Stimulated activated CD4-positive, alpha-beta T cell treated with anti-CD3 and anti-CD28 coated beads, TNF-alpha, amount 100 ng/mL, for 1 hour (primary cell): ENCODE data around the gene ARHGAP40.
A peak's percentile ranks its signal among the peaks of the same experiment; 100 is the strongest.

Experiments
- DNase-seq, 3 donors: peaks; one replicate each; pipeline ENCODE4 v3.0.0-alpha.2; 2020; ENCODE audit warnings: low read depth in 3 of 3, low spot score in 1 of 3

Gene ARHGAP40

DNA sequence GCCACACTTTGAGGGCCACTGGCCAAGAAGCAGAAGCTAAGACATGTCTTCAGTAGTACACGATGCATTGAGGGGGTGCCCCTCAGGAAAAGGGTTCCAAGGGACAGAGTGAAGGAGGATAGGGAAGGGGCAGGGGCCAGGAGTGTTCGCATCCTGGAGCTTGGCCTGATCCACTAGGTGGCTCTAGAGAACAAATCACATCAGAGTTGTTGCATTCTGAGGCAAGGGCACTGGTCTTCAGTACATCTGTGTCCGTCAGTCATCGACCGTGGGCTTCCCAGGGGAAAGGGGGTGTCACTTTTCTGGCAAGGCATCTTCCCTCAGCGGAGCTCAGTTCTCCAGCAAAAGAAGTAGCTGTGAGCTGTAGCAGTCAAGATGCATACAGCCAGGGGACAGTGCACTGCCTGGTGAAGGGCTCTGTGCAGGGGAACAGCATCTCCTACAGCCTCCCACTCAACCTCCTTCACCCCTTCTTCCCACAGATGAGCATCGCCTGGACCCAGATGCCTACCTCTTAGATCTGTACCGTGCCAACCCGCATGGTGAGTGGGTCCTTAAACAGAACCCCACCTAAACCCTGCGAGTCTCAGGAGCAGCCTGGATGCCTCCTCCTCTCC is 47.8 kb downstream of the ARHGAP40 start:
- no peak for DNase-seq

DNA sequence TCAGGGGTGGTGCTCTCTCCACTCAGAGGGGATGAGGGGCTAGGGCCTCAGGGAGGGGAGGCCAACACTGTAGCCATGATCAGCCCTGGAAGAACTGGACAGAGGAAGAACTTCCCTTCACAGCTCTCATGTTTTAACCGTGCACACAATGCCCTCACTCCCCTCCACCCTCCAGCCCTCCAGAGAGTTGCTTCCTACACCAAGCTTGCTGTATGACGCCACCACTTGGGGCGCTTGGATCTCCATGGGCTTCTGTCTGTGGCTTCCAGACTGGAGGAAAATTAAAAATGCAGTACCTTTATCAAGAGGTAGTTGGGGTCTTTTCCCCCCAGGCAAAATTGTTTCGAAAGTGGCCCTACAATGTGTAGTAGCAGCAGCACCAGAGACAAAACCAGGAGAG is 48.4 kb downstream of the ARHGAP40 start:
- no peak for DNase-seq

DNA sequence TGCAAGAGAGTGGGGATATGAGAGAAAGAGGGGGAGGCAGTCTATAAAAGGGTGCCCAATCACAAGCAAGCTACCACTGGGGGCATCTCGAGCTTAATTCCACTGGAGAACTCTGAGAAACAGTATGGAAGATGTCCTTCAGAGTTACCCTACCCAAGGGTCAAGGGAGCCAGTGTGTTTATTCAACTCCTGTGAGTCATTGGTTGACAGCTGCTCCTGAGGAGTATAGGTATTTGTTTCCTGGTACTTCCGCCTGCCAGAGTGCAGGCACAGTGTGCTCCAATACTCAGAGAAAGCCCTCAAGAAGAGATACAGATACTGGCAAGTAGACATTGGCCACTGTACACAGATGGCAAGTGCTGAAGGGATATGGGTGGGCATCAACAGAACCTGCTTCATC is 49.5 kb downstream of the ARHGAP40 start:
- DNase-seq: no peak

DNA sequence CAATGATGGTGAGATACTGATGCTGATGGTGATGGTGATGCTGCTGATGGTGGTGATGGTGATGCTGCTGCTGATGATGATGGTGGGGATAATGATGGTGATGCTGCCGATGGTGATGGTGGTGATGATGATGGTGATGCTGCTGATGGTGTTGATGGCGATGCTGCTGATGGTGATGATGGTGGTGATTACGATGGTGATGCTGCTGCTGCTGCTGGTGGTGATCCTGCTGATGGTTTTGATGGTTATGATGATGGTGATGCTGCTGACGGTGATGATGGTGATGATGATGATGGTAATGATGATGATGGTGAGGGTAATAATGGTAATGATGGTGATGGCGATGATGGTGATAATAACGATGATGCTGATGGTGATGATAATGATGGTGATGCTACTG is 50.0 kb downstream of the ARHGAP40 start:
- no peak for DNase-seq

DNA sequence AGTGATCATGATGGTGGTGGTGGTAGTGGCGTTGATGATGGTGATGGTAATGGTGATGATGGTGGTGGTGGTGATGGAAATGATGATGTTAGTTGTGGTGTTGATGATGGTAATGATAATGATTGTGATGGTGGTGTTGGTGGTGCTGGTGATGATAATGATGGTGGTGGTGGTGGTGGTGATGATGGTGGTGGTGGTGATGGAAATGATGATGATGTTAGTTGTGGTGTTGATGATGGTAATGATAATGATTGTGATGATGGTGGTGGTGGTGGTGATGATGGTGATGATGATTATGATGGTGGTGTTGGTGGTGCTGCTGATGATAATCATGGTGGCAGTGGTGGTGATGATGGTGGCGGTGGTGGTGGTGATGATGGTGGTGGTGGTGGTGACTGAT is 51.4 kb downstream of the ARHGAP40 start:
- DNase-seq: no peak

DNA sequence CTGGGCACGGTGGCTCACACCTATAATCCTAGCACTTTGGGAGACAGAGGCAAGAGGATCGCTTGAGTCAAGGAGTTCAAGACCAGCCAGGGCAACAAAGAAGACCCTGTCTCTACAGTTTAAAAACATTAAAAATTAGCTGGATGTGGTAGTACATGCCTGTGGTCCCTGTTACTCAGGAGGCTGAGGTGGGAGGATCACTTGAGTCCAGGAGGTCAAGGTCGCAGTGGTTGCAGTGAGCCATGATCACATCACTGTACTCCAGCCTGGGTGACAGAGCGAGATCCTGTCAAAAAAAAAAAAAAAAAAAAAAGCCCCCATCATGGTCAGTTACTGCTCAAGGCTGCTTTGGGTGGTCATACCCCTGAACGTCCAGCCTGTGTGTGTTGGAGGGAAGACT is 55.8 kb downstream of the ARHGAP40 start:
- DNase-seq: no peak

DNA sequence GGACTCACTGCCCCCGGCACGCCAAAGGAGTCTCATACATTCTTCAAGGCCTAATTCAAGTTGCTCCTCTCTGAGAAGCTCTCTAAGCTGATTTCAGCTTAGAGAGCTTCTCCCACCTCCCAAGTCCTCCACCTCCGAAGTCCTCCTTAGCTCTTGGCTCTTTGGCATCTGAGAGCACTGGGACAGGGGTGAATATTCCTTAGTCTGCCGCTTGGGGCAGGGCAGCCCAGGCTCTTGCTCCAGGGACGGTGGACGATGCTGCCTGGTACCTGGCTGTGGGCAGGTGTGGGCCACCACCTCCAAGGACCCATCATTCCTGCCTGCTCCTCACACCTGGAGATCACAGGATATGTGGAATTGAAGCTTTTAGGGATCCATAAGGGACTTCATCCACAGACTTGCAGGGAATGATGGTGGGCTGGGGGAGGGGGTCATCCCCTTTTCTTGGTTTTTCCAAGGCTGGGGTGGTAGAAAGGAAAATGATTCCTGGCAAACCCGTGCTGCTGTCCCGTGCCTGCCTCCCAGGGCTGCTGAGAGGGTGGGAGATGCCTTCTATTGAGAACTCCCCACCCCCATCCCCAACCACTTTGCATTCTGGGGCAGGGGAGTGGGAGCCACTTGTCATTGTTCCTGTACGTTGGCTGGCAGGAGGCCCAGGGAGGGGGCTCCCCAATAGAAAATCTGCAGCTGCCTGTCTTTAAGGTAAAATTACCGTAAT is 57.4 kb downstream of the ARHGAP40 start:
- peak in 1 of 3 donors; percentile 13 for DNase-seq

DNA sequence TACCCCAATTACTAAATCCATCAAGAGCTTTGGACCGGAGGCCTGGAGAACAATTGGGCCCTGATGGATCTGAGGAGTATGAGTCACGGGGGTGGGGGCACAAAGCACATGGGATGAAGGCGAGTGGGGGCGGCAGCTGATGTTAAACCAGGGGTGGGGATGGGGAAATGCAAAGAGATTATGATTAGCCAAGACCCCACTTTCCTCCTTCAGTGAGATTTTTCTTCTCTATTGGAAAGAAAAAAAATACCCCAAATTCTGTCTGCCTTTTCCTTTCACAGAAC is 57.9 kb downstream of the ARHGAP40 start:
- DNase-seq: no peak

DNA sequence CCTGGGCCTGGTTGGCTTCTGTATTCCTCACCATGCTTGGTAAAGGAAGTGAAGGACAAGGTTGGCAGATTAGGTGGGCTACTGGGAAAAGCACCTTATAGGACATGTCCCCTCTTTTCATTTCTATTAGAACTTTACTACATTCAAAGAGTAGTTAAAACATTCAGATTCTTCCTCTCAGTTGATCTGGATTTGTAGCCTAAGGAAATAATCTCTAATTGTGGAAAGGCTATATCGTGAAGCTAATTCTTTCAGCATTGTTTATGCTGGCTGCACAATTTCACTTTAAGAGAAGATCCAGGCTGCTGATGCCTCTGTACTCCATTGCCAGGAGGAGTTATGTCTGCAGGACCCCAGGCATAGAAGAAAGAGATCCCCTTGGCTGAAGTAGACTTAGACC is 58.8 kb downstream of the ARHGAP40 start:
- DNase-seq: no peak

DNA sequence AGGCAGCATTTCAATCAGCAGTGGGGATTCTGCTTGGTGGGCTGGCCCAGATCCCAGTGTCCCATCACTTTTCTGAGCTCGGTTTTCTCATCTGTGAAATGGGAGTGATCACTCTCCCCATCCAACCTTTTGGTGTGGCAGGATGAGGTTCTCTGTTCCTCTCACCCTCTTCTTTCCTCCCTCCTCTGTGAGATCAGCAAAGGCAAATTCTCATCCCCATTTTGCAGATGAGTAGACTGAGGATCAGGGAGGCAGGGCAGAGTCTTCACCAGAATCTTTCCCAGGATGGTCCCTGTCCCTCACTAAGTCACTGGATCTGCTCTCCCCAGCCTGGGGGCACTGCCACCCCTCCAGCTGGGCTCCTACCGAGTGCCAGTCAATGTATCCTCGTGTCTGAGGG is 62.1 kb downstream of the ARHGAP40 start:
- no peak for DNase-seq

DNA sequence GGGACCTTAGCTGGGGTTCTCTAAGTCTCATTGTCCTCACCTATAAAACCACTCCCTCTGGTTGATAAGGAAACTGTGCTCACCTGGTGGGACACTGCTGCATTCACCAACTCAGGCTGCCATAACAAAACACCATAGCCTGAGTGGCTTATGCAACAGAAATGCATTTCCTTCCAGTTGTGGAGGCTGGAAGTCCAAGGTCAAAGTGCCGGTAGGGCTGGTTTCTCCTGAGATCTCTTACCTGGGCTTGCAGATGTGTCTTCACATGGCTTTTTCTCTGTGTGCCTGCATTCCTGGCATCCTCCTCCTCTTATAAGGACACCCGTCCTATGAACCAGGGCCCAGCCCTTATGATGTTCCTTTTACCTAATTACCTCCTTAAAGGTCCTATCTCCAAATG is 62.7 kb downstream of the ARHGAP40 start:
- DNase-seq: no peak

DNA sequence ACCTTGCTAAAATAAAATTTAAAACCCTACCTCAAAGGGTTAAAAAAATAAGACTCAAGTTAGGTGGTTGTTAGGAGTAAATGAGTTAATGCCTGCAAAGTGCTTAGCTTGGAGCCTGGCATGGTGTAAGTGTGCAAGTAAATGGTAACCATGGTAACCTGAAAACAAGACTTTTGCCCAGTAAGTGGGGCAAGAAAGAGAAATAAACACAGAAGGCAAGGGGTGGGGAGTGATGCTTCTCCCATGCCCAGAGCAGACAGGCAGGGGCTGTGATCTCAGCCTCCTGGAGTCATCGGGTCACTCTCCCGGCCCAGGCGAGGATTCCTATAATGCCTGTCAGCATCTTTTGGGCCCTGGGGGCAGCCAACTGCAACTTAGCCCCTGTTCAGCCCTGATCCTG is 63.5 kb downstream of the ARHGAP40 start:
- no peak for DNase-seq

DNA sequence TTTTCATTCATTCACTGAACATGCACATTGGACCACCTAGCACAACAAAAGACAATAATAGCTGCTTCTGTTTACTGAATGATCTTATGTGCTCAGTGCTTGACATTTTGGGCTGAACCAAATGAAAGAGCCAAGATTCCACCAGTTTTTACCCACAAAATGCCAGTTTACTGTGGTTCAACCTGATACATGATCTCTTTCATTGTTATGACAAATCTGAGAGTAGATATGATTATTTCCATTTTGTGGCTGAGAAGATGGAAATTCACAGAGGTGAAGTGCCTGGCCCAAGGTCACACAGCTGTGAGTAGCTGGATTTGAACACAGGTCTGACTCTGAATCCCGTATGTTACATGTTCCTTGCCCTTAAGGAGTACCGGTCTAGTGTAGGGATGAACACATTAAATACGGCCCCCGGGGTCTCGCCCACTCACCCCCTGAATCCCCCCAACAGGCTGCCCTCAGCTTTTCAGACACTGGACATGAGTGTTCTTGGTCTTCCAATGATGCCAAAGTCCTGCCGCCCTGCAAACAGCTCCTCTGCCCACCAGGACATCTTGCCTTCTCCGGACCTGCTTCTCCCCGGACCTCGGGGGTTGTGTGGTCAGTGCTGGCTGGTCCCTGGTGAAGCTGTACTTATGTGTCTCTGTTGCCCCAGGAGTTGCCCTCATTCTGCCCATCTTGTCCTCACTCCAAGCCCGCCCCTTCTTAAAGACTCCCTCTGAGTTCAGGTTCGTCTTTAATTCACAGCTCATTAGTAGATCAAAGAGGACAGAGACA is 64.1 kb downstream of the ARHGAP40 start:
- DNase-seq: no peak

DNA sequence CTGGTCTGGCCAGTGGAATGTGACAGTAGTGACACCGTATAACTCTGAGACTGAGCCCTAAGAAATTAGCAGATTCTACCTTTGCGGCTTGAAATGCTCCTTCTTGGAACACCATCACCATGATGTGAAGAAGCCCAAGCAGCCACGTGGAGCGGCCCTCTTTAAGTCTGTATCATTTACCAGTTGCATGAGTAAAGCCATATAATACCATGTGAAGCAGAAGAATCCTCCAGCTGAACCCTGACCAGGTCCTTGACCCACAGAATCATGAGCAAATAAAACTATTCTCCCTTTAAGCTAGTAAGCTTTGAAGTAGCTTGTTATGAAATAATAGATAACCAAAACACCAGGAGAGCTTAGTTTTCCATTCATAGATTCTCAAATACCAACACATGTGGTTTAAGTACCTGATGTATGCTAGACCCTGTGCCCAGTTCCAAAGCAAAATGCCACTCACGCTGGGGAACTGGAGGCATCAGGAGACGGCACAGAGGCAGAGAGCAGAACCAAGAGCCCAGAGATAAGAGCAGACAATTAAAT is 65.9 kb downstream of the ARHGAP40 start:
- DNase-seq: no peak

DNA sequence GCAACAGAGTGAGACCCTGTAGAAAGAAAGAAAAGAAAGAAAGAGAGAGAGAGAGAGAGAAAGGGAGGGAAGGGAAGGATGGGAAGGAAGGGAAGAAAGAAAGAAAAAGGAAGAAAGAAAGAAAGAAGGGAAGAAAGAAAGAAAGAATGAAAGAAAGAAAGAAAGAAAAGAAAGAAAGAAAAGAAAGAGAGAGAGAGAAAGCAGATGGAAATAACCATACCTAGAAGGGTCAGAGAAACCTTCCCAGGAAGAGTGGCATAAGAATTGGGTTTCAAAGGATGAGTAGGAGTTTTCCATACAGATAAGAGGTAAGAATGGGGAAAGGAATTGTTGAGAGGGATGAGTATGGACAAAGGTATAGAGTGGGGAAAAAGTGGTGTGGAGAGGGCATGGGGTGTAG is 68.1 kb downstream of the ARHGAP40 start:
- DNase-seq: no peak

DNA sequence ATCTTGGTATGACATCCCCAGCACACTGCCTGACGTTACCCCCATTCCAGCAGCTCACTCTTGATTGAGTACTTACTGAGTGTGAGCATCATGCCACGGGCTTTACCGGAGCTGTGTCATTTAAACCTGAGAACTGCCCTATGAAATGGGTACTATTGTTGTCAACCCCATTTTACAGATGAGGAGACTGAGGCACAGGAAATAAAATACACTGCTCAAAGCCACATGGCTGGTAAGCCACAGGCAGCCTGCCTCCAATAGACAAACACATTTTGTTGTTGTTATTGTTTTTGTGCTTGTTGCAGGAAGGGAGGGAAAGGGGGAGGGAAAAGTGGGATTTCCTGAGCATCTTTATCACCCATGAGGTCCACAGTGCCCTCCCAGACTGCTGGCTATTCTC is 69.2 kb downstream of the ARHGAP40 start:
- no peak for DNase-seq

DNA sequence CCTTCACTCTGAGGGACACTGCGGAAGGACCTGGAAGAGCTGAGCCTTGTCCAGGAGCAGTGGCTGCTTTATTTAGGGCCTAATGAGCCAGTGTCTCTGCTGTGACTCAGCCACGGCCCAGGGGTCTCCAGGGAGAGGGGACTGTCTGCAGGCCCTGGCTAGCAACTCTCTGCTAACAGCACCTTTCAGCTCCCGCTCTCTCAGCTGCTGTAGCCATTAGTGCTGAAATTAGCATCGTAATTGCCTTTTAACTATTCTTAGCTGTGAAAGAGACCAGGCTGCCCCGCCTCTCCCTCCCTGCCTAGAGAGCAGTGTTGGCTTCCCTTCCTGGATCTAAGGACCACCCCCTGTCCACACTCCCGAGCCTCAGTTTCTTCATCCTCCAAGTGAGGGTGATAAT is 69.6 kb downstream of the ARHGAP40 start:
- DNase-seq: no peak

DNA sequence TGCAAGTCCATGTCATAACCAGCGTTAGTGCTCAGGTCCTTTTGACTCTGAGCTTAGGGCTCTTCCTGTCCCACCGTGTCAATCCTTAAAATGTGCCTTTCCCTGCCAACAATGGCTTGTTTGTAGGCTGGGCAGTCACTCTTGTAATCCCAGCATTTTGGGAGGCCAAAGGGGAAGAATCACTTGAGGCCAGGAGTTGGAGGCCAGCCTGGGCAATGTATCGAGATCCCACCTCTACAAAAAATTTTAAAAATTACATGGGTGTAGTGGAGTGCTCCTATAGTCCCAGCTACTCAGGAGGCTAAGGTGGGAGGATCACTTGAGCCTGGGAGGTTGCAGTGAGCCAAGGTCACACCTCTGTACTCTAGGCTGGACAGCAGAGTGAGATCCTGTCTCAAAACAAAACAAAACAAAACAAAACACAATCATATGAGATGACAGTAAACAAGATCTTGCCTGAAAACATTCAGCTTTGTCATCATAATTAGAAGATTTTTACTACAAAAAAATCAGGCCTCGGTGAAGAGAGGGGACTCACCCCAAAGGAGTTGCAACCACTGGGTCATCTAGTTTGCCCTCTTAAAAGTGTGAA is 70.2 kb downstream of the ARHGAP40 start:
- DNase-seq: no peak

DNA sequence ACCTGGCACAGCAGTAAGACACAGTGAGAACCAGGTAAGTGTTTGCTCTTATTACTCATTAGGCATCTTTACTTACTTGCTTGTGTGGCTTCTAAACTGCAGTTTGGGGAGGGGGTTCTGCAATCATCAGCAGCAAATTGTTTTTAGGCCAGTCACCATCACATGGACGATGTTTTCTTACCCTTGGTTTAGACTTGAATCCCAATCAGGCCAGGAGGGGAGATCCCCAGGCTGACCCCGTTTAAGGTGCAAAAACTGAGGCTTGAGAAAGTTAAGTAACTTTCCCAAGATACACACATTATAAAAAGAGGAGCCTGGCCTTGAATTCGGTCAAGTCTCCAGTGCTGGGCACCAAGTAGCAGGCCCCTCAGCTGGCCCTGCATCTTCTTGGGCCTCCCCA is 70.9 kb downstream of the ARHGAP40 start:
- no peak for DNase-seq

DNA sequence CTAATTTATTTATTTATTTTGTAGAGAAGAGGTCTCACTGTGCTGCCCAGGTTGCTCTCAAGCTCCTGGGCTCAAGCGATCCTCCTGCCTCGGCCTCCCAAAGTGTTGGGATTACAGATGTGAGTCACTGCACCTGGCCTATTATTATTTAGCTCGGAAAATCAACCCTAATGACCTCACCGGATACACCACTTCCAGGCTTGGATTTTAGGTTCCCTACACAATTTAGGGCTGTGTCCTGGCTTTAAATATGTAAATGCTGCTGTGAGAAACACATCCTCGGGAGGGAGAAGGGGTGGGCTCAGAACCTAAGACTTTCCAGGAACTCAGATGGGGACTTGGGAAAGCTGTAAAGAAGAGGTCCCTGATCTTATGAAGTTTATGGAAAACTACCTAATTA is 71.7 kb downstream of the ARHGAP40 start:
- DNase-seq: no peak

DNA sequence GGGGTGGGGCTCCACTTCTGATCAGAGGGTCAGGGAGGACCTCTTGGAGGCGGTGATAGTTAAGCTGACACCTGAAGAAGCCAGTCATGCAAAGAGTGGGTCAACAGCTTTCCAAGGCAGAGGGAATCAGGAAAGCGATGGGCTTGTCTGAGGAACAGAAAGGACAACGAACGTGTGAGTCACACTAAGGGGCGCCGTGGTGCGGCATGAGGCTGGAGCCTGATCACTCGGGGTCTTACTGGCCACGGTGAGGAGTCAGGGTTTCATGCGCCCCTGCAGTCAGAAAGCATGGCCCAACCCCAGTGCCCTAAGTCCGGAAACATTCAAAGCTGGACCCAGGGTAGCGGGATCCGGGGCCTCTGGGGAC is 72.1 kb downstream of the ARHGAP40 start:
- no peak for DNase-seq
